OCI-LY1 (cell line): ENCODE data around the gene CLEC17A.

ENCODE experiments used
- H2AFZ ChIP-seq: fragments of 200-600 bp; sonication (generic), shearing (Covaris generic); 2 replicates; pipeline ENCODE4 v1.6.0; 2014; ENCODE audit warnings: antibody characterized with exemption, mild to moderate bottlenecking, low read length
- H3F3A ChIP-seq: fragments of 200-600 bp; sonication (generic), shearing (Covaris generic); 2 replicates; pipeline ENCODE4 v1.6.0; 2014; ENCODE audit warnings: mild to moderate bottlenecking, antibody characterized with exemption, low read length, moderate library complexity; ENCODE audit not compliant: insufficient read depth
- H3K27ac ChIP-seq: fragments of 200-600 bp; sonication (generic); 2 replicates; pipeline ENCODE4 v1.5.1; 2014; ENCODE audit warnings: low read length, mixed run types, mild to moderate bottlenecking, low read depth; ENCODE audit not compliant: poor library complexity, severe bottlenecking
- H3K27me3 ChIP-seq: fragments of 200-600 bp; sonication (generic); 2 replicates; pipeline ENCODE4 v1.6.0; 2014; ENCODE audit warnings: antibody characterized with exemption, mild to moderate bottlenecking, low read length, moderate library complexity; ENCODE audit not compliant: insufficient read depth
- H3K36me3 ChIP-seq: fragments of 200-600 bp; sonication (generic); 2 replicates; pipeline ENCODE4 v1.6.1; 2014; ENCODE audit warnings: mild to moderate bottlenecking, antibody characterized with exemption, low read length, moderate library complexity, mixed read lengths; ENCODE audit not compliant: insufficient read depth
- H3K4me1 ChIP-seq: fragments of 200-600 bp; sonication (generic); 2 replicates; pipeline ENCODE4 v1.5.1; 2014; ENCODE audit warnings: mild to moderate bottlenecking, low read length, moderate library complexity; ENCODE audit not compliant: insufficient read depth, severe bottlenecking
- H3K4me2 ChIP-seq: fragments of 200-600 bp; sonication (generic), shearing (Covaris generic); 2 replicates; pipeline ENCODE4 v1.6.1; 2014; ENCODE audit warnings: low read length
- H3K4me3 ChIP-seq: fragments of 200-600 bp; sonication (generic); 2 replicates; pipeline ENCODE4 v1.5.1; 2014; ENCODE audit warnings: low read length, low read depth, mild to moderate bottlenecking, mixed read lengths; ENCODE audit not compliant: poor library complexity, severe bottlenecking
- H3K79me2 ChIP-seq: fragments of 200-600 bp; shearing (Covaris generic); 2 replicates; pipeline ENCODE4 v1.6.1; 2016; ENCODE audit warnings: mixed run types, low read length, mixed read lengths; ENCODE audit not compliant: insufficient read depth
- H3K9ac ChIP-seq: fragments of 200-600 bp; sonication (generic), shearing (Covaris generic); 2 replicates; pipeline ENCODE4 v1.6.1; 2014; ENCODE audit warnings: mild to moderate bottlenecking, low read length, mixed read lengths
- H3K9me2 ChIP-seq: fragments of 200-600 bp; sonication (generic), shearing (Covaris generic); 2 replicates; pipeline ENCODE4 v1.6.1; 2014; ENCODE audit warnings: low read depth, mild to moderate bottlenecking, low read length, mixed read lengths
- H3K9me3 ChIP-seq: fragments of 200-600 bp; shearing (Covaris generic); 2 replicates; pipeline ENCODE4 v1.6.1; 2014; ENCODE audit warnings: low read length, mixed read lengths
- H4K20me1 ChIP-seq: fragments of 200-600 bp; sonication (generic), shearing (Covaris generic); 2 replicates; pipeline ENCODE4 v1.6.0; 2016; ENCODE audit warnings: mild to moderate bottlenecking, low read length; ENCODE audit not compliant: insufficient read depth
- EZH2 ChIP-seq: fragments of 200-600 bp; sonication (generic), shearing (Covaris generic); IDR thresholded peaks from 2 replicates; pipeline ENCODE4 v1.8.0; 2017; ENCODE audit warnings: borderline replicate concordance, mixed run types, mild to moderate bottlenecking, antibody characterized with exemption, low read length, moderate library complexity, mixed read lengths
- TF ChIP-seq, protein P1 (sequence below): fragments of 200-600 bp; sonication (generic), shearing (Covaris generic); IDR thresholded peaks from 2 replicates; pipeline ENCODE4 v1.5.1; 2017; ENCODE audit warnings: mild to moderate bottlenecking, antibody characterized with exemption, low read length, moderate library complexity, mixed read lengths

CLEC17A gene

DNA sequence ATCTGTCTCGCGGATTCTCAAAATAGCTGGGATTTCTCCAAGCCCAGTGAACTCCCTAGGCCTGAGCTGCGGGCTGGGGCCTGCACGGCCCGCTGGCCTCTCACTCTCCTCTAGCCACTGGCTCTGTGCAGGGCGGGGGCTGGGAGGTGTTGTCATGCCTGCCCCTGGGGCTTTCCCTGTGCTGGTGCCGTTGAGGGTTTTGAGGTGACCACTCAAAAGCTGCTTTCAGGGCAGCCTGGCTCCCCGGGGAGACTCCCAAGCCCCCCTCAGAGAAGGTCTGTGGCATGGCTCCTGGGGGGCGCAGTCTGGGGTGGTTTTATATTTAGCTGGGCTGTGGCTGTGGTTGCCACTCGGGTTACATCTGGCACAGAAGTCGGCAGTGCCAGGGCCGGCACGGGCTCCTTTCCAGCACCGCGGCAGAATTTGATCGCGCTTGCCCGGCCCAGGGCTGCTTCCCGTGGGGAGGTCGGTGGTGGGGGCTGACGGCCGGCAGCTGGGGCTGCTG is 21.0 kb upstream of the CLEC17A start:
- Histone ChIP-seq H3K9me2 (no peaks in the 10 kb centered on the region), H3K4me1 (peaks cover 31% of the 10 kb centered on the region), H3F3A (no peaks in the 10 kb centered on the region), H3K36me3 (peaks cover 24% of the 10 kb centered on the region; the same call in 1 of the 2 replicates), H3K9ac (no peak overlapping the region; the same call in 1 of the 2 replicates), H3K27me3 (no peaks in the 10 kb centered on the region), H3K4me3 (no peak overlapping the region), H3K4me2 (no peak overlapping the region), H3K79me2 (no peaks in the 10 kb centered on the region), H2AFZ (no peak overlapping the region), H3K27ac (no peak overlapping the region), H3K9me3 (no peaks in the 10 kb centered on the region), H4K20me1 (no peaks in the 10 kb centered on the region)
- no peak for TF ChIP-seq EZH2
- TF ChIP-seq, protein P1, sequence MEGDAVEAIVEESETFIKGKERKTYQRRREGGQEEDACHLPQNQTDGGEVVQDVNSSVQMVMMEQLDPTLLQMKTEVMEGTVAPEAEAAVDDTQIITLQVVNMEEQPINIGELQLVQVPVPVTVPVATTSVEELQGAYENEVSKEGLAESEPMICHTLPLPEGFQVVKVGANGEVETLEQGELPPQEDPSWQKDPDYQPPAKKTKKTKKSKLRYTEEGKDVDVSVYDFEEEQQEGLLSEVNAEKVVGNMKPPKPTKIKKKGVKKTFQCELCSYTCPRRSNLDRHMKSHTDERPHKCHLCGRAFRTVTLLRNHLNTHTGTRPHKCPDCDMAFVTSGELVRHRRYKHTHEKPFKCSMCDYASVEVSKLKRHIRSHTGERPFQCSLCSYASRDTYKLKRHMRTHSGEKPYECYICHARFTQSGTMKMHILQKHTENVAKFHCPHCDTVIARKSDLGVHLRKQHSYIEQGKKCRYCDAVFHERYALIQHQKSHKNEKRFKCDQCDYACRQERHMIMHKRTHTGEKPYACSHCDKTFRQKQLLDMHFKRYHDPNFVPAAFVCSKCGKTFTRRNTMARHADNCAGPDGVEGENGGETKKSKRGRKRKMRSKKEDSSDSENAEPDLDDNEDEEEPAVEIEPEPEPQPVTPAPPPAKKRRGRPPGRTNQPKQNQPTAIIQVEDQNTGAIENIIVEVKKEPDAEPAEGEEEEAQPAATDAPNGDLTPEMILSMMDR, result no peak

DNA sequence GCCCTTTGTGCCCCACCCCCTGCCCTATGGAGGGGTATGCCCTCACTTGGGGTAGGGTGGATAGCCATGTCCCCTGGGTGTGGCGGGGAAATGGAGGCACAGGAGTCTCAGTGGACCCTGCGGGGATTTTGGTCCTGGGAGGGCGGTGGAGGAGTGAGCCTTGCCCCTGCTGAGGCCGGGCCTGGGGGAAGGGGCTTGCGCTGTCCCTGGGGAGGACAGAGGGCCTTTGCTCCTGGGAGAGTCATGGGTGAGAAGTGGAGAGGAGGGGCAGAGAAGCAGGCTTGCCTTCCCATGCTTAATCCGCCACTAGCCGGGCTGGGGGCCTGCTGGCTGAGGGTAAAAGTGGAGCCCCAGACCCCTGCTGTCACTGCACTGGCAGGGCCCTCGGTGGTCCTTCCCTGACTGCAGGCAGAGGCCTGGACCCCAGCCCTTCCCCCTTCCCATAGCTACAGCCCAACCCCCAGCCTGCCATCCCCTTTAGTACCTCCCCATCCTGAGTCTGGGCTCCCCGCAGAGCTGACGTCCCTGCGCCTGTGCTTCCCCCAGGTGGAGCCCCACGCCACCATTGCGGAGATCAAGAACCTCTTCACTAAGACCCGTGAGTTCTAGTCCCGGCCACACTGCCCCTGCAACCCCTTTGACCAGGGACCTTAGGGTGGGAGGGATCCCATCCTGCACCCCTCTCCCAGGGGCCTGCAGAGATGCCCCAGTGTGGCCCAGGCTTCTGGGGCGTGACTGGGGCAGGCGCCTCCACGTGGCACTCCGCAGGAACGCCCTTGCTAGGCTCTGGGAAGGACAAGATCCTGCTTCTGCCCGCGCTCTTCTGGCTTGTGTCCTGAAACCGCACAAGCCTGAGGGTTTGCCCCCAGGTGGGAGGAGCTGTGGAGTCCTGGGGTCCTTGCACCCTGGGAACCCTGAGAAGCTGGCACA is 20.0 kb upstream of the CLEC17A start:
- Histone ChIP-seq H3K9me2 (no peaks in the 10 kb centered on the region), H3K4me3 (no peak overlapping the region), H3F3A (no peaks in the 10 kb centered on the region), H3K9me3 (no peaks in the 10 kb centered on the region), H3K36me3 (peaks cover 33% of the 10 kb centered on the region; the same call in 1 of the 2 replicates), H3K4me2 (no peak overlapping the region), H3K79me2 (no peaks in the 10 kb centered on the region), H3K27ac (no peak overlapping the region), H4K20me1 (no peaks in the 10 kb centered on the region), H2AFZ (no peak overlapping the region), H3K27me3 (no peaks in the 10 kb centered on the region), H3K9ac (no peak overlapping the region), H3K4me1 (peaks cover 30% of the 10 kb centered on the region)
- no peak for TF ChIP-seq EZH2
- TF ChIP-seq, protein P1, result no peak

DNA sequence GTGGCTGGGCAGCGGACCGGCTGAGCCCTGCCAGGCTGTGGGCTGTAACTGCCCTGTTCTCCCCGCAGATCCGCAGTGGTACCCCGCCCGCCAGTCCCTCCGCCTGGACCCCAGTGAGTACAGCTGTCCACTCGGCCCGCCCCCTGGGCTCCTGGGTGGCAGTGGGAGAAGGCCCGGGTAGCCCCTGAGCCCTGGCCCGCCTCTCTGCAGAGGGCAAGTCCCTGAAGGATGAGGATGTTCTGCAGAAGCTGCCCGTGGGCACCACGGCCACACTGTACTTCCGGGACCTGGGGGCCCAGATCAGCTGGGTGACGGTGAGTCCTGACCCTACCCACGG is 19.3 kb upstream of the CLEC17A start:
- H3K36me3 ChIP-seq, result peaks cover 33% of the 10 kb centered on the region; the same call in 1 of the 2 replicates
- H4K20me1 ChIP-seq, result no peaks in the 10 kb centered on the region
- no peak overlapping the region for H3K9ac ChIP-seq
- H3K4me3 ChIP-seq, result no peak overlapping the region
- no peaks in the 10 kb centered on the region for H3K27me3 ChIP-seq
- peaks cover 26% of the 10 kb centered on the region for H3K4me1 ChIP-seq
- no peak overlapping the region for H3K27ac ChIP-seq
- no peaks in the 10 kb centered on the region for H3K79me2 ChIP-seq
- H3K9me2 ChIP-seq, result no peaks in the 10 kb centered on the region
- no peak overlapping the region for H2AFZ ChIP-seq
- no peaks in the 10 kb centered on the region for H3K9me3 ChIP-seq
- TF ChIP-seq, protein P1, result no peak
- TF ChIP-seq EZH2, result no peak
- no peak overlapping the region for H3K4me2 ChIP-seq
- no peaks in the 10 kb centered on the region for H3F3A ChIP-seq
